KMS-11 (cell line): ENCODE results near the gene DAAM1.

Source experiments
- H2AFZ ChIP-seq: fragments of 200-600 bp; sonication (generic); 2 replicates; pipeline ENCODE4 v1.6.1; 2016; ENCODE audit warnings: antibody characterized with exemption, mixed run types, low read depth
- H3K27ac ChIP-seq: fragments of 200-600 bp; sonication (generic); 2 replicates; pipeline ENCODE4 v1.6.1; 2016; ENCODE audit warnings: mild to moderate bottlenecking, mixed run types
- H3K27me3 ChIP-seq: fragments of 200-600 bp; sonication (generic); 2 replicates; pipeline ENCODE4 v1.6.1; 2017; ENCODE audit warnings: mild to moderate bottlenecking, low read depth, mixed run types, moderate library complexity; ENCODE audit not compliant: insufficient read depth
- H3K36me3 ChIP-seq: fragments of 200-600 bp; sonication (generic); 2 replicates; pipeline ENCODE4 v1.6.1; 2017; ENCODE audit warnings: mild to moderate bottlenecking, mixed run types; ENCODE audit not compliant: insufficient read depth
- H3K4me1 ChIP-seq: fragments of 200-600 bp; sonication (generic); 2 replicates; pipeline ENCODE4 v1.6.1; 2016; ENCODE audit warnings: mild to moderate bottlenecking, low read depth, mixed run types; ENCODE audit not compliant: poor library complexity, severe bottlenecking
- H3K4me2 ChIP-seq: fragments of 200-600 bp; sonication (generic); 2 replicates; pipeline ENCODE4 v1.7.0; 2016; ENCODE audit warnings: mild to moderate bottlenecking, mixed run types
- H3K4me3 ChIP-seq: fragments of 200-600 bp; sonication (generic); IDR thresholded peaks from 2 replicates; pipeline ENCODE4 v1.6.1; 2017; ENCODE audit warnings: low read depth, low read length, mixed read lengths; ENCODE audit not compliant: insufficient read depth
- H3K79me2 ChIP-seq: fragments of 200-600 bp; sonication (generic); 2 replicates; pipeline ENCODE4 v1.6.1; 2016; ENCODE audit warnings: low read depth, mixed run types; ENCODE audit not compliant: insufficient read depth
- H3K9ac ChIP-seq: fragments of 200-600 bp; sonication (generic); 2 replicates; pipeline ENCODE4 v1.6.1; 2016; ENCODE audit warnings: mild to moderate bottlenecking, mixed run types
- H4K20me1 ChIP-seq: fragments of 200-600 bp; sonication (generic); 2 replicates; pipeline ENCODE4 v1.6.1; 2016; ENCODE audit warnings: mild to moderate bottlenecking, mixed run types; ENCODE audit not compliant: insufficient read depth
- CTCF ChIP-seq: fragments of 200-600 bp; sonication (generic); conservative IDR thresholded peaks from 2 replicates; pipeline ENCODE4 v1.6.1; 2017; ENCODE audit warnings: low read depth, mild to moderate bottlenecking, antibody characterized with exemption, low read length, moderate library complexity, mixed read lengths

Gene DAAM1

GRCh38 chr14:59187118-59187517 is 1.3 kb upstream of the DAAM1 start:
- no peak for TF ChIP-seq CTCF
- peak overlapping the region; percentile 44; the same call in 1 of the 2 replicates for H3K9ac ChIP-seq
- peak overlapping the region; percentile 84 for H3K4me2 ChIP-seq
- H3K4me3 ChIP-seq = no peak overlapping the region
- H4K20me1 ChIP-seq = no peaks in the 10 kb centered on the region
- no peak overlapping the region for H3K27ac ChIP-seq
- H3K27me3 ChIP-seq = no peaks in the 10 kb centered on the region
- H3K79me2 ChIP-seq = peaks cover 13% of the 10 kb centered on the region; the same call in 1 of the 2 replicates
- H3K4me1 ChIP-seq = peaks cover 15% of the 10 kb centered on the region
- no peaks in the 10 kb centered on the region for H3K36me3 ChIP-seq
- H2AFZ ChIP-seq = peak overlapping the region; percentile 79

GRCh38 chr14:59187802-59188460 is 536 bp upstream of the DAAM1 start:
- no peak for TF ChIP-seq CTCF
- Histone ChIP-seq H3K36me3 (no peaks in the 10 kb centered on the region), H3K27me3 (no peaks in the 10 kb centered on the region), H2AFZ (peak overlapping the region; percentile 79), H4K20me1 (no peaks in the 10 kb centered on the region), H3K27ac (peak overlapping the region; percentile 6; the same call in 1 of the 2 replicates), H3K4me1 (peaks cover 15% of the 10 kb centered on the region), H3K4me2 (peak overlapping the region; percentile 84), H3K9ac (peak overlapping the region; percentile 44; the same call in 1 of the 2 replicates), H3K79me2 (peaks cover 13% of the 10 kb centered on the region; the same call in 1 of the 2 replicates), H3K4me3 (no peak overlapping the region)

- Histone ChIP-seq H3K4me2 (peak overlapping the region; percentile 91), H3K27ac (peak overlapping the region; percentile 66), H3K36me3 (no peaks in the 10 kb centered on the region), H2AFZ (peak overlapping the region; percentile 76), H3K4me1 (peaks cover 15% of the 10 kb centered on the region), H4K20me1 (no peaks in the 10 kb centered on the region), H3K27me3 (no peaks in the 10 kb centered on the region), H3K4me3 (no peak overlapping the region), H3K9ac (peak overlapping the region; percentile 66), H3K79me2 (peaks cover 13% of the 10 kb centered on the region; the same call in 1 of the 2 replicates)
- TF ChIP-seq CTCF = no peak
Measured at GRCh38 chr14:59189091-59189785, 771 bp downstream of the DAAM1 start.

- Histone ChIP-seq H3K27ac (peak overlapping the region; percentile 66), H2AFZ (peak overlapping the region; percentile 76), H3K36me3 (no peaks in the 10 kb centered on the region), H3K4me2 (peak overlapping the region; percentile 91), H3K9ac (peak overlapping the region; percentile 66; the same call in 1 of the 2 replicates), H3K79me2 (peaks cover 13% of the 10 kb centered on the region; the same call in 1 of the 2 replicates), H4K20me1 (no peaks in the 10 kb centered on the region), H3K27me3 (no peaks in the 10 kb centered on the region), H3K4me1 (peaks cover 15% of the 10 kb centered on the region), H3K4me3 (no peak overlapping the region)
- TF ChIP-seq CTCF = no peak
Measured at GRCh38 chr14:59189786-59190368, 1.4 kb downstream of the DAAM1 start.
